Naive thymus-derived CD8-positive, alpha-beta T cell (primary cell): ENCODE data around the gene SH3BP2. TPM values are rescaled to one million over a fixed set of nuclear protein-coding genes. Genes with fewer than 3 reads are reported as not detected.

Experiments used
- ATAC-seq, 2 donors: fragments of 150-1000 bp; cut with Tn5 transposase in 1 of 2; sonication (Bioruptor Pico), chemical (Tn5 transposase) in 1 of 2; 1 replicate in 1 of 2; 2 replicates in 1 of 2; pipeline ENCODE4 v1.10.0; 2021; ENCODE audit warnings: mild to moderate bottlenecking in 2 of 2, moderate library complexity in 2 of 2
- POLR2A ChIA-PET: fragments of 350-600 bp; sonication (Branson Sonifier 250); formaldehyde crosslinking; loops from one replicate; lab custom pipeline; 2021; ENCODE audit warnings: antibody characterized with exemption; lab: Charles Lee
- DNase-seq, 10 donors: peaks; one replicate each; pipeline versions ENCODE4 v3.0.0 to v3.0.0-alpha.2; 2020 to 2022
- H3K27ac Mint-ChIP-seq, 10 donors: one replicate each; pipeline ENCODE4 v1.8.0; 2020 to 2022; ENCODE audit warnings: mild to moderate bottlenecking in 10 of 10, mixed read lengths in 10 of 10, moderate library complexity in 4 of 10, inconsistent platforms in 1 of 10
- H3K27me3 Mint-ChIP-seq, 5 donors: one replicate each; pipeline ENCODE4 v1.8.0; 2021 to 2022; ENCODE audit warnings: mixed read lengths in 5 of 5
- H3K36me3 Mint-ChIP-seq, 3 donors: one replicate each; pipeline ENCODE4 v1.8.0; 2020 to 2022; ENCODE audit warnings: mixed read lengths in 3 of 3, mild to moderate bottlenecking in 2 of 3, inconsistent platforms in 1 of 3
- H3K4me1 Mint-ChIP-seq, 4 donors: one replicate each; pipeline ENCODE4 v1.8.0; 2021 to 2022; ENCODE audit warnings: mixed read lengths in 4 of 4
- H3K4me3 Mint-ChIP-seq, 10 donors: one replicate each; pipeline ENCODE4 v1.8.0; 2020 to 2022; ENCODE audit warnings: mild to moderate bottlenecking in 10 of 10, mixed read lengths in 10 of 10, moderate library complexity in 6 of 10, inconsistent platforms in 1 of 10
- H3K9me3 Mint-ChIP-seq, 9 donors: one replicate each; pipeline ENCODE4 v1.8.0; 2020 to 2022; ENCODE audit warnings: mixed read lengths in 9 of 9, mild to moderate bottlenecking in 3 of 9, inconsistent platforms in 1 of 9, moderate library complexity in 1 of 9
- polyA plus RNA-seq, 3 donors: library from polyadenylated mRNA; unstranded; fragments of 300-500 nt; fragmentation: Illumina TruSeq; gene quantifications; one replicate each; pipeline ENCODE4 v1.2.3, GENCODE V29; 2021
- total RNA-seq, 8 experiments: library from RNA in 2 of 8; stranded (reverse) in 2 of 8; gene quantifications; one replicate each; pipeline ENCODE4 v1.2.3 and lab custom pipeline; 2021 to 2026

SH3BP2 gene
- total and polyA plus RNA-seq, 5 experiments from 2014 or later: 4.8 to 28.3 (median 10.8) TPM

DNA sequence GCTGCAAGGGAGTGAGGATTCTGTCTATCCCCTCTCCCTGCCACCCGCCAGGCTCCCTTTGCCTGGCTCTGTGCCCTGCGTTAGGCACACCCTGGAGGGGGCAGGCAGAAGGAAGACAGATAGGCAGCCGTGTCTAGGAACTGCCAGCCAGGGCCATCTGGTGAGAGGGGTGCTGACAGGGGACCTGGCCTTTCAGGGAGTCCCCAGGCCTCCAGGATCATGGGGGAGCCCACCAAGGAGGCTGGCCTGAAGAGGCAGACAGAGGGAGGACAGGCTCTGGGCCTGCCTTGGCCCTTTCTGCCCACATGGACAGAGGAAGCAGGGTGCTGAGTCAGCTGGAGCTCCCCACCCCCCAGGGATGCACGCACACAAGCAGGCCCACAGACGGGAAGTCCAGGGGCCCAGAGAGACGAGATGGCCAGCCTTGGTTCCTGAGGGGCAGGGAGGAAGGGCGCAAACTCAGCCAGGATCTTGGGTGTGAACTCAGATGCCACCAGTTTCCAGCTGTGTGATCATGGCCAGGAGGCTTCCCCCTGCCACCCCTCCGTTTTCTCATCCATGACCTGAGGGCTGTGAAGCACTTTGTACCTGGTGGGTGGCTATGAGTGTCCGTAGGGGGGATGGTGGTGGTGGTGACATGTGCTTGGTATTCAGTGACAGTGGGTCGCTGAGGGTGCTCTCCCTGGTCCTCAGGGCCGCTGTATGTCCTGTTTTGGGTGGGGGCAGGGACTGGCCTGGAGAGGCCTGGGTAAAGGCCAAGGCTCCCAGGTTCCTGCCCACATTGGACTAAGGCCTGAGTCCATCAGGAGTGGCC, 1.8 kb downstream of the SH3BP2 start:
- POLR2A ChIA-PET: interaction anchor here (1.1 to 7.9 kb wide), 3 partner anchors 10 to 23 kb away, joined by 3 to 91 read pairs (median 4); no protein-coding TSS in a partner anchor
- Mint-ChIP-seq H3K9me3 (peaks cover 0 to 1% (median 0%) of the 10 kb centered on the region in 9 donors), H3K27ac (peak overlapping the region in 5 of 10 donors; percentile 18 to 72 (median 67)), H3K36me3 (no peaks in the 10 kb centered on the region), H3K4me3 (peak overlapping the region; percentile 75 to 91 (median 86)), H3K4me1 (peaks cover 25 to 74% (median 64%) of the 10 kb centered on the region in 4 donors), H3K27me3 (no peaks in the 10 kb centered on the region)
- DNase-seq: peak in 1 of 10 donors; percentile 63
- no peak for ATAC-seq

GRCh38 chr4:2795300-2795892, 2.5 kb downstream of the SH3BP2 start:
- peak overlapping the region in 5 of 10 donors; percentile 4 to 88 (median 79) for H3K4me3 Mint-ChIP-seq
- POLR2A ChIA-PET: interaction anchor here (1.1 to 7.9 kb wide), 2 partner anchors 17 to 23 kb away, joined by 3 to 91 read pairs; no protein-coding TSS in a partner anchor
- H3K4me1 Mint-ChIP-seq: peaks cover 25 to 74% (median 67%) of the 10 kb centered on the region in 4 donors
- peak in 1 of 10 donors; percentile 54 for DNase-seq
- ATAC-seq: no peak
- H3K27ac Mint-ChIP-seq: peak overlapping the region in 1 of 10 donors; percentile 12
- H3K9me3 Mint-ChIP-seq: peaks cover 0 to 1% (median 0%) of the 10 kb centered on the region in 9 donors
- H3K27me3 Mint-ChIP-seq: no peaks in the 10 kb centered on the region
- H3K36me3 Mint-ChIP-seq: no peaks in the 10 kb centered on the region

GRCh38 chr4:2795893-2796848, 3.3 kb downstream of the SH3BP2 start:
- DNase-seq (peak in 1 of 10 donors; percentile 46), ATAC-seq (no peak)
- Mint-ChIP-seq H3K27ac (peak overlapping the region in 3 of 10 donors; percentile 4 to 56 (median 51)), H3K36me3 (no peaks in the 10 kb centered on the region), H3K27me3 (no peaks in the 10 kb centered on the region), H3K4me1 (peaks cover 23 to 70% (median 66%) of the 10 kb centered on the region in 4 donors), H3K4me3 (peak overlapping the region in 3 of 10 donors; percentile 11 to 88 (median 64)), H3K9me3 (no peaks in the 10 kb centered on the region)
- POLR2A ChIA-PET: interaction anchor here (1.1 to 7.9 kb wide), 3 partner anchors 9 to 22 kb away, joined by 3 to 91 read pairs (median 32); no protein-coding TSS in a partner anchor

DNA sequence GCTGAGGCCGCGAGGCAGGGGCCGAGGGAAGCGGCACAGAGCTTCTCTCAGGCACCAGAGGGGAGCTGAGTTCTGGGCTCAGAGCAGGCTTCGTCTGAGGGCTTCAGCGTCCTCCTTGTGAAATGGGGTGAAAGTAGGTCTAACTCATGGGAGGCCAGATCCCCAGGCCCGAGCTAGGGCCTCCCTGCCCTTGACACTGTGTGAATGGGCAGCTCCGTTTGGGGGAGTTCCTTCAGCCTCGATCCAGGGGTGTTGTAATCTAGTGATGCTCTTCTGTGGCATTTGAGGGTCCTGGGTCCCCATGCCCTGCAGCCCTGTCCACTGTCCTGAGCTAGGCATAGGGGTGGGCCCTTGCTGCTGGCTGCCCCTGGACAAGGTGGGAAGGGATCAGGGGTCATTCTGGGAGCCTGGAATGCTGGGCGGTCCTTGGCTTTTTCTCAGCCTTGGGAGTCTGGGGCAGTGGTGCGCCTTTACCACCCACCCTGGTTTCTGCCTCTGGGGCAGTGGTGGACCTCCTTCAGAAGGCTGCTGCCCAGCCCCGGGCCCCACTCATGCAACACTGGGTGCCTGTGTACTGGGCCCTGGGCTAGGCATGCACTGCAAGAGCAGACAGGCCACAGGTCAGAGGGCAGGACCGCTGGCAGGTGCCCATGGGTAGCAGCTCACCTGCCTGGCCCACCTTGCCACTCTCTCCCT, 4.1 kb downstream of the SH3BP2 start:
- Mint-ChIP-seq H3K9me3 (no peaks in the 10 kb centered on the region), H3K4me3 (peak overlapping the region in 1 of 10 donors; percentile 32), H3K27ac (peak overlapping the region in 4 of 10 donors; percentile 52 to 92 (median 77)), H3K36me3 (no peaks in the 10 kb centered on the region), H3K27me3 (no peaks in the 10 kb centered on the region), H3K4me1 (peaks cover 25 to 71% (median 66%) of the 10 kb centered on the region in 4 donors)
- DNase-seq (peak in 1 of 10 donors; percentile 34), ATAC-seq (no peak)
- POLR2A ChIA-PET: interaction anchor here (1.6 to 7.9 kb wide), 4 partner anchors 10 to 46 kb away, joined by 6 to 91 read pairs (median 20); partner anchors contain the start of gene ADD1

DNA sequence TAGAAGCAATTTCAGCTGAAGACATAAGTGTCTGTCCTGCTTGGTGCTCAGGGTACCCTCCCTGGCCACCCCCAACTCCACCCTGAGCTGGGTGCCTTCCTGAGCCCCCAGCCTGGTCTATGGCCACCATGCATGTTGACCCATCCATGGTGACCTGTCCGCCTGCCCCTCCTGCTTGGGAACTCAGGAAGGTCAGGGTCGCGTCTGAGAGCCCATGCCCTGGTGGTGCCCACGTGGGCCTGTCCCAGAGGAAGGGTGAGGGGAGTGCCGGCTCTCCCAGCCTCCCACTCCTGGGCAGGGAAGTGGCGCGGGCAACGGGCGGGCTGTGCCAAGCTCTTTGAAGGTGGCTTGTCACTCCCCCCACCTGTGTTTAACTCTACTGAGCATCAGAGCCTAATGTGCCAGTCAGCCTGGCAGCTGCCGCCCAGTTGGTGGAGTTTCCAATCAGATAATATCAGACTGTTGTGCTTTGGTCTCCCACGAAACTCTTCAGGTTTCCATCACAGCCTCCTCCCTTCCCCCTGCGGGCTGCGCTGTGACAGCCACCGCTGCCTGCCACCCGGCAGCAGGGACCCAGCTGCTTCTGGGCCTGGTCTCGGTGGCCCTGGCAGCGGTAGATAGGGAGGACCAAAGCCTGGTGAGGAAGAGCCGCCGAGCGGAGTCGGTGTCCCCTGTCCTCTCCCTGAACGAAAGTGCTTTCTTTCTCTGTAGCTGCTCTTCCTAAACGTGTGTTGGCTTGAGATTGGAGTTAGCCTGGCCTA, 4.8 kb downstream of the SH3BP2 start:
- peak; percentile 52 to 67 for ATAC-seq
- peak in 4 of 10 donors; percentile 31 to 55 (median 40) for DNase-seq
- H3K27ac Mint-ChIP-seq: peak overlapping the region; percentile 38 to 92 (median 86)
- H3K27me3 Mint-ChIP-seq: no peaks in the 10 kb centered on the region
- H3K36me3 Mint-ChIP-seq: no peaks in the 10 kb centered on the region
- H3K4me1 Mint-ChIP-seq: peaks cover 23 to 72% (median 64%) of the 10 kb centered on the region in 4 donors
- no peaks in the 10 kb centered on the region for H3K9me3 Mint-ChIP-seq
- POLR2A ChIA-PET: interaction anchor here (1.0 to 7.9 kb wide), 7 partner anchors 11 to 166 kb away, joined by 3 to 91 read pairs (median 6); partner anchors contain the start of genes ADD1 and GRK4
- peak overlapping the region; percentile 67 to 88 (median 80) for H3K4me3 Mint-ChIP-seq

DNA sequence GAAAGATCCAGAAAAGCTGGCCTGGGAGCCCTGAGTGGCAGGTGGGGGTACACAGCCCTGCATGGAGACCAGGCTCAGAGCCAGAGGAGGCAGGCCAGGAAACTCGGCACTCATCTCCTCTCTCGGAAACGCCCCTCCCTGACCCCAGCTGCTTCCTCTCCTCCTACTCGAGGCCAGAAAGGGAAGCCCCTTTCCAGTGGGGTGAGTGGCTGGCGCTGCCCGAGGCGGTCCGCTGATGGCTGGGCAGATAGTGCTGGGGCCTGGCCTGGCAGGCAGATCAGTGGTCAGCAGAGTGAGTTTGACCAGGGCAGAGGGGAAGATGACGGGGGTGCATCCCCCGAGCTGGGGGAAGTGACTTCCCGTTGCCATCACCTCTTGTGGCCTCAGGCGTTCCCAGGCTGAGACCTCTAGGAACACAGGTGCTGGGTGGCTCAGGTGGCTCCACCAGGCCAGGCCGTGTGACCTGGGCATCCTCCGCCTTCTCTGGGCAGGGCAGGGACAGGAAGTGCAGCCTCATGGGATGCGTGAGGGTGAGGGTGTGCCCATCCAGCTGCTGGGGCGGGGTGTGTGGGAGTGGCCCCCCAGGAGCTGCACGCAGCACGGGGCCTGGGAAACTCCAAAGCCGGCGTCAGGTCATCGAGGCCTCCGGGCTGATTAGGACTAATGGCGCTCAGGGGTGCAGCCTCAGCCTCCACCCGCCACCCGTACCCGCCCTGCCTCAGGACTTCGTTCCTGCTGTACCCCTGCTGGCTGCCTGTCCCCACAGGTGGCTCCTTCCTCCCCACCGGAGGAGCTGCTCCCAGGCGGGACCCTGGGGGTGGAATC, 5.7 kb downstream of the SH3BP2 start:
- Mint-ChIP-seq H3K27me3 (no peaks in the 10 kb centered on the region), H3K4me1 (peaks cover 23 to 73% (median 62%) of the 10 kb centered on the region in 4 donors), H3K27ac (peak overlapping the region; percentile 38 to 94 (median 87)), H3K36me3 (no peaks in the 10 kb centered on the region), H3K4me3 (peak overlapping the region; percentile 67 to 88 (median 82)), H3K9me3 (no peaks in the 10 kb centered on the region)
- POLR2A ChIA-PET: interaction anchor here (0.5 to 7.9 kb wide), 8 partner anchors 12 to 1817 kb away, joined by 3 to 91 read pairs (median 6); partner anchors contain the start of genes ADD1 and GRK4
- DNase-seq: peak in 2 of 10 donors; percentile 43 to 69
- ATAC-seq: peak; percentile 55 to 68

DNA sequence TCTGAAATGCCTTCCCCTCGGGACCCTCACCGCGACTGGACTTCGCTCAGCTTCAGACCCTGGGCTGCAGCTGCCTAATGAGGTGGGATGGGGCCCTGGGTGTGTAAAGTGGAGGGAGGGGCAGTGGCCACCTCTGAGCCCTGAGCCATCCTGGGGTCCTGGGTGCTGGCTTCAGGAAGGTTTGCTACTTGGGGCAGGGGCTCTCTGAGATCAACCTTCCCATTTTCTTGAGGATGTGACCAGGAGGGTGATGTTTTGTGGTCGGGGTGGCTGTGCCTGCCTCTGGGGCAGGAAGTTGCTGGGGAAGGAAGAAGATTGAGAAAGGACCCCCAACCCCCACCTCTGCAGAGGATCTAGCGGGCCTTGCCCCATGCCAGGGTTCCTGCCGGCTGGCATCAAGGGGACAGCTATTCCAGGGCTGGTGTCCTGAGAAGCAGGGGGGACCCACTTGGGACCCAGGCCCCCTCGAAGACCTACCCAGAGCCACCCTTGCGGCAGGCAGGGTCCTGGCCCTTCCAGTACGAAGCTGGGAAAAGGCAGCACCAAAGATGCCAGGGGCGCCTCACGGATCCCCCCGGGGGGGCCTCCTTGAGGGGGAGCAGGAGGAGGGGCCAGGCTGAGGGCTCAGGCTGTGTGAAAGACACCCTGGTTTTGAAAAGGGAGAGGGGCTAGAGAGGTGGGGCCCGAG, 6.5 kb downstream of the SH3BP2 start:
- H3K27ac Mint-ChIP-seq: peak overlapping the region; percentile 6 to 94 (median 82)
- H3K4me1 Mint-ChIP-seq: peaks cover 21 to 72% (median 55%) of the 10 kb centered on the region in 4 donors
- ATAC-seq: peak in 1 of 2 donors; percentile 9
- DNase-seq: peak in 1 of 10 donors; percentile 55
- no peaks in the 10 kb centered on the region for H3K9me3 Mint-ChIP-seq
- POLR2A ChIA-PET: interaction anchor here (0.5 to 7.9 kb wide), 6 partner anchors 12 to 1817 kb away, joined by 3 to 91 read pairs (median 3); partner anchors contain the start of gene GRK4
- H3K36me3 Mint-ChIP-seq: no peaks in the 10 kb centered on the region
- peak overlapping the region; percentile 67 to 88 (median 82) for H3K4me3 Mint-ChIP-seq
- no peaks in the 10 kb centered on the region for H3K27me3 Mint-ChIP-seq

GRCh38 chr4:2799971-2800690, 7.2 kb downstream of the SH3BP2 start:
- Mint-ChIP-seq H3K4me1 (peaks cover 18 to 70% (median 48%) of the 10 kb centered on the region in 4 donors), H3K9me3 (no peaks in the 10 kb centered on the region), H3K4me3 (peak overlapping the region; percentile 63 to 88 (median 74)), H3K27ac (peak overlapping the region in 9 of 10 donors; percentile 34 to 85 (median 74)), H3K27me3 (no peaks in the 10 kb centered on the region), H3K36me3 (no peaks in the 10 kb centered on the region)
- ATAC-seq (no peak), DNase-seq (peak in 2 of 10 donors; percentile 1 to 63)
- POLR2A ChIA-PET: interaction anchor here (0.7 to 7.9 kb wide), 8 partner anchors 8 to 134 kb away, joined by 3 to 91 read pairs (median 3); no protein-coding TSS in a partner anchor
